HG02759 (cell line): ENCODE measurements around the gene CAMTA1.

Experiments
- ATAC-seq: cut with Tn5 transposase; IDR thresholded peaks from one replicate; pipeline ENCODE4 v1.9.1; 2021; ENCODE audit warnings: mild to moderate bottlenecking, moderate library complexity; ENCODE audit not compliant: unreplicated experiment

Gene CAMTA1

DNA sequence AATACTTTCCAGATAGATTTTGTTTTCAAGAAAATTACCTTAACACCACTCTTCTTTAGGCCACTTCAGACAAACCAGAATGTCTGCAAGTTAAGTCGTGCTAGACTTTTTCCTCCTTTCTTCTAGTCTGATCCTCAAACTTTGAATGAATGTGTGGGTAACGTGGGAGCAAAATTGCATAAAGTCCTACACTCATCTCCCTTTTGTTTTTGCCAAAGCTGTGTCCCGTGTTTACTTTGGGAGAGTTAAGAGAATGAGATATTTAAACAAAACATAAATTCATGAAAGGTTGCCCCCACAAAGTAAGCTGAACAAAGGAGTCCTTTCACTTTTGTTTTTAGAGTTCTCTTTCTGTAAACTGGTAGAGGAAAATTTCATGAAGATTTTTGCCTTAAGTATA lies 969.0 kb downstream of the CAMTA1 start:
- ATAC-seq, result no peak

GRCh38 chr1:7755448-7755847 lies 970.2 kb downstream of the CAMTA1 start:
- ATAC-seq, result no peak

GRCh38 chr1:7760245-7760644 lies 975.0 kb downstream of the CAMTA1 start:
- ATAC-seq, result no peak

DNA sequence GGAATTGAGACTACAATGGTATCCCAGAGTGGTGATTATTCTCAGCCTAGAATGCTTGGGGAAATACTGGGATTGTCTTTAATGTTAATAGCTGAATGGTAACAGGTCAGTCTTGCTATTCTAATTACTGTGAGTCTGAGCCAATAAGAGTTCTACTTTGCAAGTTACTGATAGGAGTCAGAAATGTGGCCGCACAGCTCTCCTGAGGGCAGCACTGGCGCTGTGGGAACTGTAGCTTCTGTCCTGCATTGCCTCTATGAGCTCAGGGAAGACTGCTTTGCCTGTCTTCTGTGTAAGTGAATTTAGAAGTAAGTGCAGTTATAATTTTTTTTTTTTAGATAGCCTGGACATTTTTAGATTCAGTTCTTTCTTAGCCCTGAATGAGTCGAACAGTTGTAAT lies 975.8 kb downstream of the CAMTA1 start:
- no peak for ATAC-seq

GRCh38 chr1:7767176-7767575 lies 981.9 kb downstream of the CAMTA1 start:
- no peak for ATAC-seq

DNA sequence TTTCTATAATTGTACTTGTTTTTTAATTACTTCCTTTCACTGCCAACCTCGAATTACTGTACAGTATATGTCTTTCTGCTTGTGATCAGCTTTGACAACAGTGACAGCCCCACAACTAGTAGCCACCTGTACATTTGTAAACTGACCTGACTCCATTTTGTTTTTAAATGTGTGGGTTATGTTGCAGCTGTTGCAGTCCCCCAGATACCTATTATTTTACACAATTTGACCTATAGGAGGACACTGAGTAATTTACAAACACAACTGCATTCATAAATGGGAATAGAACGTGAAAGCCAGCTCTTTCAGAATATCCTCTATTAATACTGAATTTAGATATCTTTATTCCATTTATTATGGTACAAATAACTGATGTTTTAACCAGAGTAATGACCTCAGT lies 983.3 kb downstream of the CAMTA1 start:
- no peak for ATAC-seq

- no peak for ATAC-seq
Measured at GRCh38 chr1:7769673-7770412, 984.6 kb downstream of the CAMTA1 start.

- no peak for ATAC-seq
Measured at GRCh38 chr1:7770669-7770996, 985.4 kb downstream of the CAMTA1 start.

- ATAC-seq, result peak; percentile 87
Measured at GRCh38 chr1:7770997-7771822, 986.0 kb downstream of the CAMTA1 start, which contains the start of gene VAMP3. TSS of gene VAMP3 (plus strand) at chr1:7771296. CDS start at chr1:7771384, 88 bp downstream.

GRCh38 chr1:7771823-7772299 lies 986.6 kb downstream of the CAMTA1 start:
- ATAC-seq, result no peak

DNA sequence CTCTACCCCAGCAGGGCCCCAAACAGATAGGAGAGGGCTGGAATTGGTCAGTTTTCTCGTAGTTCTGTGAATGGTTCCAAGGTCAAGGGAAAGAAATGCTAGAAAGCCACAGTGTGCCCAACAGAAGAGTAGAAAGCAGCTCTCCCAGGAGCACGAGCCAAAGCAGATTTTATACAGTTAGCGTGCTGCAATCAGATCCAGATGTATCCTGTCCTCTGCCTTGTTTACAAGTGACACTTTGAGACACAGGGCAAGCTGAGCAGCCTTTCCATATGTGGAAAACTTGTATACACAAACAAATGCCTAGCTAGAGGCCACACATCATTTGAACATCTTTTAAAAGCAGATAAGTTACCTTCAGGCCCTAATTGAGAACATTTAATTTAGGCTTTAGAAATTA lies 992.3 kb downstream of the CAMTA1 start:
- no peak for ATAC-seq

DNA sequence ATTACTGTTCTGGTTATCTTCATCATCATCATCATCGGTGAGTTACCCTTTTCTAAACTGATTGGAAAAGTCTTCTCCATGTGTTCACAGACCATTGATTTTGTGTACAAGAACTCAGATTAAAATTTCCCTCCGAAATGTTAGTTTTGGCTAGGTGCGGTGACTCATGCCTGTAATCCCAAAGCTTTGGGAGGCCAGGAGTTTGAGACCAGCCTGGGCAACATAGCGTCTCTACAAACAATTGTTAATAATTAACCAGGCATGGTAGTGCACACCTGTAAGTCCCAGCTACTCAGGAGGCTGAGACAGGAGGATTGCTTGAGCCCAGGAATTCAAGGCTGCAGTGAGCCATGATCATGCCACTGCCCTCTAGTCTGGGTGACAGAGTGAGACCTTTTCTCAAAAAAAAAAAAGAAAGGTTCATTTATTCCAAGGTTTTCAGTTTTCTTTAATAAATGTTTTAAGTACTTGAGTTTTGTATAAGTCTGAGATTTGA lies 992.9 kb downstream of the CAMTA1 start:
- ATAC-seq, result no peak

GRCh38 chr1:7780976-7781375 lies 995.7 kb downstream of the CAMTA1 start:
- no peak for ATAC-seq

DNA sequence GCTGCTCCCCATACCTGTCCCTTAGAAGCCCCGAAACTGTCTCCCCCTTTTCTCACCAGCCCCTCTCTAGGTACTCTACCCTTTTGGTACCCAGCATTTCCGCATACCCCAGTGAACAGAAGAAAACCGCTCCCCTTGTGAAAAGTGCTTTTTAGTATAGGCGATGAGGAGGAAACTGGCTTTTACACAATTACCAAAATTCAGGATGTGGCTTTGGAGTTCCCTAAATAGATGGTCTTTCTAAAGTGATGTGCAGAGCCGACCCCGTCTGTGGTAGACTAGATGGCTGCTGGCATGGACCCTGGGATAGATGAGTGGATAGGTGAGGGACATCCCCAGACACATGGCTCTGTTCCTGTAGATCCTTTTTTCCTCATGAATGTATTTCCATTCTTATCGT lies 996.2 kb downstream of the CAMTA1 start:
- ATAC-seq, result no peak

DNA sequence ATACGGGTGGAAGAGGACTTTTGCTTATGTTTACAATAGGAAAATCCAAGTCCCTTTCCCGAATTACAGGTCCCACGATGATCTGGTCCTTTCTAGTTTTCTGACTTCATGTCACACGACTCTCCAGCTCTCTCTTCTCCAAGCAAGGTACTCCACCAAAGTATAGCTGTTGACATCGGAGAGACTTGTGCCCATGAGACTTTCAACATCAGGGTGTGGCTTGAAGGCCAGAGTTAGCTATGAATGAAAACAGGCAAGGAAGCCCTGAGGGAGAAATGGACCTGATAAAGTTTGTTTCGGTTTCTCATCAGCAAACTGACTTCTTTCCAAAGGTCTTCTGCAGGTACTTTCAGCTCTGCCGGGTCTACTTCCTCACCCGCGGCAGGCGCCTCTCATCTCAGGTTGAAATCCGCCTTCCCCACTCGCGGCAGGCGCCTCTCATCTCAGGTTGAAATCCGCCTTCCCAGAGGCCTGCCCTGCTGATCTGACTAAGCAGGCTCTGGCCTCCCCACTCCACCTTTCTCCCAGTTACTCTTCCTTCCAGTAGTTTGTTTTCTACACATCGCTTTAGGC lies 996.8 kb downstream of the CAMTA1 start:
- no peak for ATAC-seq

DNA sequence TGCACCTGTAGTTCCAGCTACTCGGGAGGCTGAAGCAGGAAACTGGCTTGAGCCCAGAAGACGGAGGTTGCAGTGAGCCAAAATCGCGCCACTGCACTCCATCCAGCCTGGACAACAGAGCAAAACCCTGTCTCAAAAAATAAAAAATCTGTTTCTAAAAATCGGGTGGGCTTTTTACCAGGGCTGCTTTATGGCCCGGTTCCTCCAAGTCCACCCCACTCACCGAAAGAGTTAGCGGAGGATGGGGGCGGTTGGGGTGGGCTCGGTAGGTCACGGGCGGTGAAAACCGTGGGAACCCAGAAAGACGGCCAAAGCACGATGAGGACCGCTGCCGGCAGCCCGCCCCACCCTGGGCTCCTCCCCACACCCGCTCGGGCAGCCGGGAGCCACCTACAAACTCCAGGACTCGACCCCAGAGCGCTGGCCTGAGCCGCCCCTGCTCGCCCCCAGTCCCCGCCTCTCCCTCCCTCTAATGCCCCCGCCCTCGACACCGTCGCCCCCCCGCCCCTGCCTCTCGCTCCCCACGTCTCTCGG lies 998.0 kb downstream of the CAMTA1 start:
- ATAC-seq, result no peak

DNA sequence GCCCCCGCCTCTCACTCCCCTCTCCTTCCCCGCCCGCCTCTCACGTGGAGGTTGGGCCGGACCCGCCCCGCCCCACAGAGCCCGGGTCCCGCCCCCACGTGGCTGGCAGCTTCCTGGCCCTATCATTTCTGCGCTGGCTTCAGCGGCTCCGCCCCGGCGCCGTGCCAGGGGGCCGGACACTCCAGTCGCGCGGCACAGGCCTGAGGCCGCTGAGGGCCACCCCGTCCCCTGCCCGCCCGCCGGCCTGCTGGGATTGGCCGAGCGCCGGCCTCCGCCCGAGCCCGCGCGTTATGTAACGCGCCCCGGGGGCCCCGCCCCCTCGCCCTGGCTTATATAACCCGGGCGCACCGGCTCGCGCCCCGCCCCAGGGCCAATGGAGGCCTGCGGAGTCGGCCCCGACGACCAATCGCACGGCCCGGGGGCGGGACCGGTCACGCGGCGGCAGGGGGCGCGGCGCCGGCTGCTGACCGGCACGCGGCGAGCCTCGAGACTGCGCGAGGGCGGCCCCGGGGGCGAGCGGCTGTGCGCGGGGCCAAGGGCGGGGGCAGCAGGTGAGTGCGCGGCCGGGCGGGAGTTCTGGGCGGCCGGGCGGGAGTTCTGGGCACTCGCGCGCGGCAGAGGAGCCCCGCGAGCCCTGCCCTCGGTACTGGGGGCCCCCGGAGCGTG lies 998.7 kb downstream of the CAMTA1 start, which contains the start of gene PER3:
Gene PER3, plus strand, starts transcription at position 466 of the 666 bp plus-strand sequence. CDS start 587 bp downstream, outside the sequence.
- peak; percentile 93 for ATAC-seq

- ATAC-seq, result no peak
Measured at GRCh38 chr1:7784492-7785071, 999.3 kb downstream of the CAMTA1 start.

DNA sequence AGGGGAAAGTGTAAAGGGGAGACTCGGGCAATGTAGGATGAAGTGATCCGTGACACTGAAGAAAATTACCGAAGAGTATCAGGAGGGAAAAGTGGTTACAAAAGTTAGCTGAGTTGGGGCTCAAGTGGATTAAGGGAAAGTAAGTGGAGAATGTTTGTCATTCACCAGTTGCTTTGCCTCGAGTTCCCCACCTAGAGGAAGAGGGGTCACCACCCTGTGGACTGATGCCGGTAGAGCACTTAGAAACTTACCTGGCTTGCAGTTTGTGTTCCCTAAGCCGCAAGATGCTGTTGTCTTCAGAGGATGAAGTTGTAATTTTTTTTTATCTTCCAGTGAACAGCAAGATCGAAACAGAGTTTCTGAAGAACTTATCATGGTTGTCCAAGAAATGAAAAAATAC lies 999.9 kb downstream of the CAMTA1 start:
- no peak for ATAC-seq

- no peak for ATAC-seq
Measured at GRCh38 chr1:7786795-7787194, 1001.5 kb downstream of the CAMTA1 start.
